ENCODE data around the gene F11. TPM values are rescaled to one million over a fixed set of nuclear protein-coding genes. Genes with fewer than 3 reads are reported as not detected.
"Not testable (repeated sequence)": the region's sequence is repeated elsewhere in the genome, so short reads cannot be mapped to it uniquely, and the experiment has no call there.

Gene F11
- total RNA-seq, 1 donor: not detected

- DNase-seq (ENCODE audit: low read depth in 2 of 3, low spot score in 2 of 3): no peak
Observed at GRCh38 chr4:186249785-186250754, 15.9 kb upstream of the F11 start.

- no peak for DNase-seq (ENCODE audit: low read depth in 2 of 3, low spot score in 2 of 3)
Observed at GRCh38 chr4:186250760-186251159, 15.2 kb upstream of the F11 start.

DNA sequence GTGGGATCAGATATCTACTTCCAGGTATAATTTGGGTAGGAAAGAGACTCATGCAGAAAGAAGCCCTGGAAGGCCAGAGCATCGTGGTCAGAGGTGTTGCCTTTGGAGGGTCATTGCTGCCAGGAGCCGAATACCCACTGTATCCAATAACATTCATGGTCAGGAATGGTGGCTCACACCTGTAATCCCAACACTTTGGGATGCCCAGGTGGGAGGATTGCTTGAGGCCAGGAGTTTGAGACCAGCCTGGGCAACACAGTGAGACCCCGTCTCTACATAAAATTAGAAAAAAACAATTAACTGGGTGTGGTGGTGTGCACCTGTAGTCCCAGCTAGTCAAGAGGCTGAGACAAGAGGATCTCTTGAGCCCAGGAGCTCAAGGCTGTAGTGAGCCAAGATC lies 10.9 kb upstream of the F11 start:
- no peak for DNase-seq (ENCODE audit: low read depth in 2 of 3, low spot score in 2 of 3)

GRCh38 chr4:186258216-186258811 lies 7.7 kb upstream of the F11 start:
- DNase-seq (ENCODE audit: low read depth in 2 of 3, low spot score in 2 of 3): no peak

- no peak for DNase-seq (ENCODE audit: low read depth in 2 of 3, low spot score in 2 of 3)
Observed at GRCh38 chr4:186260117-186260503, 5.9 kb upstream of the F11 start.

GRCh38 chr4:186260504-186261448 lies 5.2 kb upstream of the F11 start:
- DNase-seq (ENCODE audit: low read depth in 2 of 3, low spot score in 2 of 3): no peak

- no peak for DNase-seq (ENCODE audit: low read depth in 2 of 3, low spot score in 2 of 3)
Observed at GRCh38 chr4:186264660-186265059, 1.3 kb upstream of the F11 start.

- not testable (repeated sequence) for DNase-seq (ENCODE audit: low read depth in 2 of 3, low spot score in 2 of 3)
Observed at GRCh38 chr4:186265250-186265649, 739 bp upstream of the F11 start.

DNA sequence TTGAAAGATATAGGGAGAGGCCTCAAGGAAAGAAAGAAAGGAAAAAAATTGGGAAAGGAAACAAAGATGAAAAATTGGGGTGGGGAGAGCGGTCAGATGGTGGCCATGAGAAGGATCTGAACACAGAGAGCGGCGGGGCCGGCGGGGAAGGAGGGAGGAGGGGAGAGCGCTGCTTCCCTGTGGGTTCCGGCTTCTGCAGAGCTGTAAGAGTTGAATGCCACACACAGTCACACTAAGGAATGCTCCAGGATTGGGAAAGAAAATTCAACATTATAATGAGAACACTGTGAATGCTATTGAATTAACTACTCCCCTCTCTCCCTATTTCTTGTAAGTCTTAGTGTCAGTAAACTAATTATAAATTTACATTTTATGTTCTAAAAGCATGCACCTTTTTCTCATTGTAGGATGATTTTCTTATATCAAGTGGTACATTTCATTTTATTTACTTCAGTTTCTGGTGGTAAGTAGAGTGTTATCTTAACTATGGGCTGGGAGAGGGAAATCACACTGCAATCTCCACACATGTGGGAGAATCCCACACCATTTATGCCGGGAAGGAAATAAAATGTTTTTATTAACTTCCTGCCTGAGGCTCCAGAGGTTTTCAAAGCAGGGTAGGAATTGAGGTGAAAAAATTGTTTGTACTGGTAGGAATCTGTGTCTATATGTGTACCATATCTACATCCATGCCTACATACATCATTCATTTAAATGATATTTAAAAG lies 904 bp downstream of the F11 start:
- no peak for DNase-seq (ENCODE audit: low read depth in 2 of 3, low spot score in 2 of 3)

- no peak for DNase-seq (ENCODE audit: low read depth in 2 of 3, low spot score in 2 of 3)
Observed at GRCh38 chr4:186271081-186271678, 5.2 kb downstream of the F11 start.

- DNase-seq (ENCODE audit: low read depth in 2 of 3, low spot score in 2 of 3): no peak
Observed at GRCh38 chr4:186272699-186273391, 6.9 kb downstream of the F11 start.

- DNase-seq (ENCODE audit: low read depth in 2 of 3, low spot score in 2 of 3): not testable (repeated sequence)
Observed at GRCh38 chr4:186273392-186273789, 7.4 kb downstream of the F11 start.

DNA sequence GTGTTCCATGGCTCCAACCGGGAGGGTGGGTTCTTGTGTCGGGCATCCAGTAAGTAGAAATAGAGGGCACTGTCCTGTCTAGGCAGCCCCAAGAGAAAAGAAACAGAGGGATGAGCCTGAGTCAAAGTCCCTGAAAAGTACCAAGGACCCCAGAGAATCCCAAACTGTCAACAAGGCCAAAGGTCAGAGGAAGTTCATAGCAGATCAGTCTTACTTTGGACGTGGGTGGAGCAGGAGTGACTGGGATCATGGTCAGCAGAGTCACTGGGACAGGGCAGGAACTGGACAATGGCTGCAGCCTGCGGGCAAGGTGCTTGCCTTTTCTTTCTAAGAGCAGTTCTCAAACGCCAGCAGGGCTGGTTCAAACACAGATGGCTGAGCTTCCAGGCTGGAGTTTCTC lies 17.3 kb downstream of the F11 start:
- no peak for DNase-seq (ENCODE audit: low read depth in 2 of 3, low spot score in 2 of 3)

GRCh38 chr4:186285147-186285546 lies 19.2 kb downstream of the F11 start:
- no peak for DNase-seq (ENCODE audit: low read depth in 2 of 3, low spot score in 2 of 3)

- DNase-seq (ENCODE audit: low read depth in 2 of 3, low spot score in 2 of 3): no peak
Observed at GRCh38 chr4:186286581-186286980, 20.6 kb downstream of the F11 start.

- DNase-seq (ENCODE audit: low read depth in 2 of 3, low spot score in 2 of 3): no peak
Observed at GRCh38 chr4:186291256-186291890, 25.4 kb downstream of the F11 start.

DNA sequence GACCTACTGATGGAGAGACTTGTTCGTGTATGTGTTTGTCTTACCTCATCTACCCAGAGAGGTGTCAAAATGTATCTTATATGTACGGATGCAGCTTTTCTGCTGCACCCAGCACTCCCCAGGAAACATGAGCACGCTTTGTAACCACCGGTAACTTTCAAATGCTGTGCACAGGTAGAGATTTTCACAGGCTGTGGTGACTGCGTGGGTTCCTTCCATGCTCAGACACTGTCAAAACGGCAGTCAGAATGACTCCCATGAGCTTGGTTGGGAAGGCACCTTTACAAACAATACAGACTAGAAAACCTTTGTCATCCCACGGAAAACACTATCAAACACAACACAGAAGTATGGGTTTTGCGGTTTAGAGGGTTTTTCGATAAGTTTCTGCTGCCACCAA lies 28.2 kb downstream of the F11 start:
- DNase-seq (ENCODE audit: low read depth in 2 of 3, low spot score in 2 of 3): no peak

- no peak for DNase-seq (ENCODE audit: low read depth in 2 of 3, low spot score in 2 of 3)
Observed at GRCh38 chr4:186296481-186296880, 30.5 kb downstream of the F11 start.

Measured in hematopoietic multipotent progenitor cell (in vitro differentiated cells).